Inferior parietal cortex (tissue), 1 donor: ENCODE data around the gene TBX5.

Experiments used
- DNase-seq: peaks from one replicate; pipeline ENCODE4 v3.0.0-alpha.2; 2016; ENCODE audit errors: extremely low spot score

Gene TBX5

GRCh38 chr12:114405519-114406271 lies at the start of gene TBX5:
Gene TBX5, minus strand, starts transcription at chr12:114406144. Its CDS starts 2,246 bp downstream, at chr12:114403898.
- no peak for DNase-seq

DNA sequence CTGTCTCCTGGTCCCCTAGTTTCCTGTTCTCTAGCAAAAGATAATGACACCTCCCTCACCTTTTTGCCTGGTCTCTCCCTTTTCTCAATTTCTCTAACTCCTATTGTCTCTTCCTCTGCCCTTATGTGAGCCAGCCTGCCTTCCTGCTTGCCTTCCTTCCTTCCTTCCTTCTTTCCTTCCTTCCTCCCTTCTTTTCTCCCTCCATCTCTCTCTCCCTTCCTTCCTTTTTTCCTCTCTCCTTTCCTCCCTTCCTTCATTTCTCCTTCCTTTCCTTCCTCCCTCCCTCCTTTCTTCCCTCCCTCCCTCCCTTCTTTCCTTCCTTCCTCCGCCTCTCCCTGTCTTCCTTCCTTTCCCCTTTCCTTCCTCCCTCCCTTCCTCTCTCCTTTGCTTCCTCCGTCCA lies 45.7 kb upstream of the TBX5 start:
- DNase-seq = no peak

- no peak for DNase-seq
Observed at GRCh38 chr12:114450515-114451300, 44.8 kb upstream of the TBX5 start.

GRCh38 chr12:114450019-114450418 lies 44.1 kb upstream of the TBX5 start:
- no peak for DNase-seq

DNA sequence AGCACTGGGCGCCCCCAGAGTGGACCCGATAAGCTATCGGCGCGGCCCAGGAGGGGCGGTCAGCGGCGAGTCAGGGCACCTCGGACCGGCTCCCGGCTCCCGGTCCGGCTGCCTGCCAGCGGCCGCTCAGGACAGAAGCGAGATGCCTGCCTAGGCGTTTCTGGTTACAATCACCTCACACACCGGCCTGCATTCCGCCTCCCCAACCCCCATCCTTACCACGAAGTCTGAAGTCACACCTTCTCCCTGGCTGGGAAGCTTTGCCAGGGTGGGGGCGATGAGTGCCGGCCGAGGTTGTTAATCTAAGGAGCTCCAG lies 42.6 kb upstream of the TBX5 start:
- no peak for DNase-seq

- DNase-seq = no peak
Observed at GRCh38 chr12:114447799-114448617, 42.1 kb upstream of the TBX5 start.

GRCh38 chr12:114447274-114447716 lies 41.4 kb upstream of the TBX5 start:
- DNase-seq = no peak

GRCh38 chr12:114445401-114446323 lies 39.7 kb upstream of the TBX5 start:
- DNase-seq = no peak

- DNase-seq = no peak
Observed at GRCh38 chr12:114444422-114445279, 38.7 kb upstream of the TBX5 start.

- no peak for DNase-seq
Observed at GRCh38 chr12:114443607-114444421, 37.9 kb upstream of the TBX5 start.

- no peak for DNase-seq
Observed at GRCh38 chr12:114442578-114442977, 36.6 kb upstream of the TBX5 start.

DNA sequence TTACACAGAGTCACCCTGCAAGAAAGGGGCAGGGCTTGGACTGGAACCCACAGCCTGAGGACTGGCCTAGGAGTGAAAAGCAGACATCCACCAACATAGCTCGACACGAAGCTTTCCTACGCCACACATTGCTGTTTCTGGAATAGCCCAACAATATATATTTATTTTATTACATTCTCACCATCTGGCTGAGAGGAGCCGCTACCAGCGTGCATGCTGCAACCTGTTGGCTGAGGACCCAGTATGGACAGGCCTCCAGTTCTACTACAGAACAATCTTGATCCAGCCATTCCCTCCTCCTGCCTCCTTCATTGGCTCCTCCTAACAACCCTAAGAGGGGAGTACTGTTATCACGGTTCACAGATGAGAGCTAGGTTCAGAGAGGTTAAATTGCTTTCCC lies 35.6 kb upstream of the TBX5 start:
- DNase-seq = no peak

DNA sequence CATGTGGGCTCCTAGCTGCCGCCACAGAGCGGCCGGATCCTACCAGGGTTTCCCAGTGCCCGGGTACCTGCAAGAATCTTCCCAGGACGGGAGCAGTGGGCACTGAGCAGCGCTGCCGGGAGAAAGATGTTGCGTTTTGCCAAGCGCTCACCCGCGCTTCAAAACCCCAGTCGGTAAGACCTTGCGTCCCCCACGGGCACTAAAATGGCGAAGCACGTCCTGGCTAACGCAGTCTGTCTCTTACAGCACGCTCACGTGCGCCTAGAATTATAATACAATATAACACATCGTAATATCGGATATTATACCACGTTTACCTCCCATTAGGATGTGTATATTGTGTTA lies 35.1 kb upstream of the TBX5 start:
- no peak for DNase-seq

DNA sequence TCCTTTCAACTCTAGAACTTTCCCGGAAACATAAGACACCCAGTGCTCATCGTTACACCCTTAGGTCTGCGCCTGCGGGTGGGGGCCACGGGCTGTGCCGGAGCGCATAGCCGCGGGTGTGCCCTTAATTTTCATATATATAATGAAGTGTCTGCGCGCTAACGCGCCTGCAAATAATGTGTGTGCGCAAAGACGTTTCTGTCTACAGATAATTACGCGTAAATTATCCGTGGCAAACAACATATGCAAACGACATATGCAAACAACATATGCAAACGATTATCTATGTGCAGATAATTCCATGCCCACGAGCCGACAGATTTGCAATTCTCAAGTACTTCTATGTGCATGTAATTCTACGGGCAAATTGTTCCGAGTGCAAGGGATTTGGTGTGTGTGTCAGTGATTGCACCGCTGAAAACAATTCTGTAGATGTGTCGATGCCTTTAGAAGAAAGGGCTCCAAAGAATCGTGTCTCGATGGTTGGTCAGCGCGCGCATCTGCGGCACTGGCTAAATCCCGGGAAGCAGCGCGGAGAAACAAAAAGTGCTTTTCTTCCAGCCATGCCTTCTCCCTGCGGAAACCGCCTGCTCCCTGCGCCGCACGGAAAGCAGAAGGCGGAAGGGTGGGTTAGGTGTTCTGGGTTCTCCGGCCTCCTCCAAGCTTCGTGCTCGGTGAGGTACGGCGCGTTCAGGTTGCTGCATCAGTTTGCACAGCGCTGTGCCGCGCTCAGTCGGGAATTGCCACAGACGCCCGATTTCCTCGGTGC lies 34.5 kb upstream of the TBX5 start:
- no peak for DNase-seq

DNA sequence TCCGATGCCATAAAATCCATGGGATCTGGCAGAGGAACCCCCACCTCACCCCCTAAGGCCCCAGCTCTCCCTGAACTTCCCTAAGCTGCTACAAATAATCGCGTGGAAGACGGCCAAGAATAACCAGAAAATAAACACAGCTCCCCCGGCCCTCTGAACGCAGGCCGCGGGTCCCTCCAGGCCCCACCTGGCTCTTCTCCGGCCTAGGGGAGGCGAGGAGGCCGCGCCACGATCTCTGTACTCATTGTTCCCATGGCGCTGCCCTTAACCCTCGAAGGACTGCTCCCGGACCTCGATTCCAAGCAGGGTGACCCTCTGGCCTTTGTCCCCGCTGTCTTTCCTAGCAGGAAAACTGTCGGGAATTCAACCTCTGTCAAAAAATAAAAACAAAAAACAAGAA lies 33.9 kb upstream of the TBX5 start:
- DNase-seq = no peak

- DNase-seq = no peak
Observed at GRCh38 chr12:114439261-114439683, 33.3 kb upstream of the TBX5 start.

DNA sequence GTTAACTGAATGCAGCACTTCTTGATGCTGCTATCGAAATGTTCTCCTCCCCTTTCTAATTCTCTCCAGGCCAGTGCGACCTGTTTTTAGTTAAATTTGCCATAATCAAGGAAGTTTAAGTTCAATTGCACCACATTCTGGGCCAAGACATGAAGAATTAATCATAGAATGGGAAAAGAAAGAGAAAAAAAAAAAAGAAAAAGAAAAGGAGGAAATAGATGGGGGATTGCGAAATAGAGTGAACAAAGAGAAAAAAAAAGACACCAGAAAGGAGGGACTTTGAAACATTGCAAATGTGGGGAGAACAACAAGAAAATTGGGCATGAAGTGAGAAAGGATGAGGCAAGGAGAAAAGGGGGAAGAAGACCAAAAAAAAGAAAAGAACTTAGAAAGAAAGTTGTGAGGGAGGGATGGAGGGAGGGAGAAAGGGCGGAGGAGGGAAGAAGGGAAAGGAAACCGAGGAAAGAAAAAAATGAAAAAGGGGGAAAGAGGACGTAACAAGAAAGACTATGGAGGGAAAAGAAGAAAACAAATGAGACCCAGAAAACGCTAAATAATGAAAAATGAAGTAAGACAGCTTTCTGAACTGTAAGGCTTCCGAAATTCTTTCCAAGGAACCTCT lies 32.8 kb upstream of the TBX5 start:
- DNase-seq = no peak

DNA sequence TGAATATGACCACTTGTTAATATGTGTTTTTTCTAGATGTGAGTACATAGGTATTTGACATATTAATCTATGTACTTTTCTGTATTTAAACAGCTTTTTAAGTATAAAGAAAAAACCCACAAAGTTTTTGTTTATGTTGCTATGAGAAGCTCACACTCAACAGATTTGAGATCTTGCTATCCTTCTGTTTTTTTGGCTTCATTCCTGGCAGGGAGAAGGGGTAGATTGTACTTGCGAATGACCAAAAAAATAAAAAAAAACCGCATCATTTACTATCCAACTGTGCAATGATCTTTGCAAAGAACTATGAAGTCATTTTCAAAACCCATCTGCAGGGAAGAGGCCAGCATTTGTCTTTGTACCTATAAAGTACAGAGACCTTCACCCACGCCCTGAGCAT lies 28.4 kb upstream of the TBX5 start:
- DNase-seq = no peak
